Left ventricle myocardium inferior (tissue), 1 donor: ENCODE measurements around the gene ITCH. TPM values are rescaled to one million over a fixed set of nuclear protein-coding genes. Genes with fewer than 3 reads are reported as not detected.
"Not testable (repeated sequence)": the region's sequence is repeated elsewhere in the genome, so short reads cannot be mapped to it uniquely, and the experiment has no call there.

Experiments used
- DNase-seq: peaks from one replicate; pipeline ENCODE4 v3.0.0-alpha.2; 2020
- H3K27ac ChIP-seq: fragments of 200-600 bp; replicated peaks from 2 replicates; pipeline ENCODE4 v1.8.0; 2021
- H3K27me3 ChIP-seq: fragments of 200-600 bp; 2 replicates; pipeline ENCODE4 v1.8.0; 2021; ENCODE audit warnings: low read depth
- H3K36me3 ChIP-seq: fragments of 200-600 bp; 2 replicates; pipeline ENCODE4 v1.8.0; 2021
- H3K4me1 ChIP-seq: fragments of 200-600 bp; 2 replicates; pipeline ENCODE4 v1.8.0; 2021
- H3K4me3 ChIP-seq: fragments of 200-600 bp; 2 replicates; pipeline ENCODE4 v1.8.0; 2021; ENCODE audit warnings: mild to moderate bottlenecking, moderate library complexity
- H3K9me3 ChIP-seq: fragments of 200-600 bp; replicated peaks from 2 replicates; pipeline ENCODE4 v1.8.0; 2021
- intact Hi-C: fragments of 100-400 bp; cut with micrococcal nuclease; formaldehyde crosslinking; loops from one replicate; pipeline ENCODE4 v1.11.0; 2022
- total RNA-seq: library from RNA; stranded (reverse); fragmentation: NEBNext Ultra II Directional; extraction: Animal tissue kit (Norgen Biotek cat#: 25700); gene quantifications from one replicate; pipeline ENCODE4 v1.2.1, GENCODE V29; 2021
- TF ChIP-seq, protein P1 (sequence below): fragments of 200-600 bp; IDR thresholded peaks from 2 replicates; pipeline ENCODE4 v1.8.0; 2021; ENCODE audit warnings: antibody characterized with exemption, mild to moderate bottlenecking, borderline replicate concordance
- donor health status: DM: no; HTN: yes; CAD: no; lungs with severe emphysema.

The ITCH gene
- total RNA-seq, 1 donor from 2014 or later = 40.1 TPM

DNA sequence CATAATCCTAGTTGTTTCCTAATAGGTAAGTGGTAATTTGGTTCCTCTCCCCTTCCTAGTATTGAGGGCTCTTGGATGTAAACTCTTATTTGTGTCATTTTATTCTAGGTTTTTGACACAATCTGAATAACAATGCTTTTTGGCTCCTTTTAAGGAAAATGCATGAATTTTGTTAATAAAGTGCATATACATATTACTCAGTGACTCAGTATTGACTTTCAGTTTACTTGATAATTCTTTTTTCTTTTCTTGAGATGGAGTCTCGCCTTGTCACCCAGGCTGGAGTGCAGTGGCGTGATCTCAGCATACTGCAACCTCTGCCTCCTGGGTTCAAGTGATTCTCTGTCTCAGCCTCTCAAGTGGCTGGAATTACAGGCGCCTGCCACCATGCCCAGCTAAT lies 19.1 kb downstream of the ITCH start:
- intact Hi-C loops = no loop called here
- H3K9me3 ChIP-seq = no peaks in the 10 kb centered on the region

DNA sequence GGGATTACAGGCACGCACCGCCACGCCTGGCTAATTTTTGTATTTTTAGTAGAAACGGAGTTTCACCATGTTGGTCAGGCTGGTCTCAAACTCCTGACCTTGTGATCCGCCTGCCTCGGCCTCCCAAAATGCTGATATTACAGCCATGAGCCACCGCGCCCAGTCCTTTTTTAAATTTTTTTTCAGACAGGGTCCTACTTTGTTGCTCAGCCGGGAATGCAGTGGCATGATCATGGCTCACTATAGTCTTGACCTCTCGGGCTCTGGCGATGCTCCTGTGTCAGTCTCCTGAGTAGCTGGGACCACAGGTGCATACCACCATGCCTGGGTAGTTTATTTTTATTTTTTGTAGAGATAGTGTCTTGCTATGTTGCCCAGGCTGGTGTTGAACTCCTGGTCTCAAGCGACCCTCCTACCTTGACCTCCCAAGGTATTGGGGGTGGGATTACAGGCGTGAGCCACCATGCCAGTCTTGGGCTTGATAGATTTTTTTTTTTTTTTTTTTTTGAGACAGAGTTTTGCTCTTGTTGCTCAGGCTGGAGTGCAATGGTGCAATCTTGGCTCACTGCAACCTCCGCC lies 19.9 kb downstream of the ITCH start:
- DNase-seq, H3K27me3 ChIP-seq, H3K27ac ChIP-seq, intact Hi-C loops, H3K36me3 ChIP-seq, H3K4me3 ChIP-seq, H3K9me3 ChIP-seq: not testable (repeated sequence)
- peaks cover 55% of the 10 kb centered on the region for H3K4me1 ChIP-seq

More for the DNA sequence above, 19.1 kb downstream of the ITCH start:
- Histone ChIP-seq H3K4me3 (no peak overlapping the region), H3K4me1 (peaks cover 55% of the 10 kb centered on the region), H3K36me3 (peaks cover 9% of the 10 kb centered on the region), H3K27ac (no peak overlapping the region), H3K27me3 (no peaks in the 10 kb centered on the region)
- TF ChIP-seq, protein P1, sequence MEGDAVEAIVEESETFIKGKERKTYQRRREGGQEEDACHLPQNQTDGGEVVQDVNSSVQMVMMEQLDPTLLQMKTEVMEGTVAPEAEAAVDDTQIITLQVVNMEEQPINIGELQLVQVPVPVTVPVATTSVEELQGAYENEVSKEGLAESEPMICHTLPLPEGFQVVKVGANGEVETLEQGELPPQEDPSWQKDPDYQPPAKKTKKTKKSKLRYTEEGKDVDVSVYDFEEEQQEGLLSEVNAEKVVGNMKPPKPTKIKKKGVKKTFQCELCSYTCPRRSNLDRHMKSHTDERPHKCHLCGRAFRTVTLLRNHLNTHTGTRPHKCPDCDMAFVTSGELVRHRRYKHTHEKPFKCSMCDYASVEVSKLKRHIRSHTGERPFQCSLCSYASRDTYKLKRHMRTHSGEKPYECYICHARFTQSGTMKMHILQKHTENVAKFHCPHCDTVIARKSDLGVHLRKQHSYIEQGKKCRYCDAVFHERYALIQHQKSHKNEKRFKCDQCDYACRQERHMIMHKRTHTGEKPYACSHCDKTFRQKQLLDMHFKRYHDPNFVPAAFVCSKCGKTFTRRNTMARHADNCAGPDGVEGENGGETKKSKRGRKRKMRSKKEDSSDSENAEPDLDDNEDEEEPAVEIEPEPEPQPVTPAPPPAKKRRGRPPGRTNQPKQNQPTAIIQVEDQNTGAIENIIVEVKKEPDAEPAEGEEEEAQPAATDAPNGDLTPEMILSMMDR = no peak
- DNase-seq = no peak

DNA sequence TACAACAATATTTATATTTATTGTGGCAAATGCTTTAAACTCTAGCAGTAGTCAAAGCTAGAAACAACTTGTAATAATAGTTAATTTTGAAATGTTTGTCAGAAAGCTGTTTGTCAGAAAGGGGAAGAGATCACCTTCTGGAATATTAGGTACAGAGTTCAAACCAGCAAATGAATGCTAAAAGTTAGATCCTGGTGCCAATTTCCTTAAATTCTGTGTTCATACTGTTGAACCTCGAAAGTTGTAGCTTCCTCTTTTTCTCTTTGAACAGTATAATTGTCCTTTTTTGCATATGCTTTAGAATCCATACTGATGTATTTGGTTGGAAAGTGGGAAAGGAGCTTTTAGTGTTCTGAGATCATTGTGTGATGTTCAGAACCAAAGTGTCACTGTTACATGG lies 22.4 kb downstream of the ITCH start:
- no peak overlapping the region for H3K27ac ChIP-seq
- H3K9me3 ChIP-seq = no peaks in the 10 kb centered on the region
- TF ChIP-seq, protein P1 = no peak
- H3K4me1 ChIP-seq = peaks cover 56% of the 10 kb centered on the region
- no peak overlapping the region for H3K4me3 ChIP-seq
- H3K27me3 ChIP-seq = no peaks in the 10 kb centered on the region
- intact Hi-C loops = no loop called here
- peaks cover 9% of the 10 kb centered on the region for H3K36me3 ChIP-seq
- DNase-seq = no peak

DNA sequence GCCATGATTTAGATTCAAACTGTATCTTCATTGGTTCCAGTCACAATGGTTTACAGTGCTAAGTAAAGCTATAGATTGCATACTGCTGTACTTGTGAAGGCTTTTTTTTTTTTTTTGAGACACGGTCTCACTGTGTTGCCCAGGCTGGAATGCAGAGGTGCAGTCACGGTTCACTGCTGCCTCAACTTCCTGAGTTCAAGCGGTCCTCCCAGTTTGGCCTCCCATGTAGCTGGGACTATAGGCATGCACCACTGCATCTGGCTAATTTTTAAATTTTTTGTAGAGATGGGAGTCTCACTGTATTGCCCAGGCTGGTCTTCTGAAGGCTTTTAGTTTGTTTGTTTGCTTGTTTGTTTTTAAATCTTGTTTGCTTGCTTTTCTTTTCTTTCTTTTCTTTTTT lies 24.9 kb downstream of the ITCH start:
- intact Hi-C loops = no loop called here
- TF ChIP-seq, protein P1 = no peak
- Histone ChIP-seq H3K4me3 (no peak overlapping the region), H3K27ac (no peak overlapping the region), H3K36me3 (peaks cover 5% of the 10 kb centered on the region), H3K4me1 (peaks cover 68% of the 10 kb centered on the region), H3K27me3 (no peaks in the 10 kb centered on the region), H3K9me3 (no peaks in the 10 kb centered on the region)
- DNase-seq = no peak

DNA sequence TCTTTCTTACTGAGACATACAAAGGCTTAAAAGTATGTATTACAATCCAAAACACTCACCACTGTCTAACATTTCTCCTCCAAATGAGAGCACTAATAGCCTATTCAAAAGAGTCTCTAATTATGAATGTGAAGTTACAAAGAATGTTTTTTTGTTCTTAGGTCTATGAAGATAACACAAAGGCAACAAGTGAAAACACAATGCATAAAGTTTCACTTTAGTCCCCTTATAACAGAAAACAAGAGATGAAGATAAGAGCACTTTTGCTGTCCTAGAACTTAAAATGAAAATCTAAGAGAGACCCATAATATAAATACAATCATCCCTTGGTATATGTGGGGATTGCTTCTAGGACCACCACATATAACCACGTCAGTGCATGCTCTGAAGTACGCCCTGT lies 25.6 kb downstream of the ITCH start:
- TF ChIP-seq, protein P1 = no peak
- Histone ChIP-seq H3K36me3 (peaks cover 8% of the 10 kb centered on the region), H3K9me3 (no peaks in the 10 kb centered on the region), H3K27ac (no peak overlapping the region), H3K27me3 (no peaks in the 10 kb centered on the region), H3K4me1 (peaks cover 63% of the 10 kb centered on the region), H3K4me3 (no peak overlapping the region)
- no peak for DNase-seq
- intact Hi-C loops = no loop called here

DNA sequence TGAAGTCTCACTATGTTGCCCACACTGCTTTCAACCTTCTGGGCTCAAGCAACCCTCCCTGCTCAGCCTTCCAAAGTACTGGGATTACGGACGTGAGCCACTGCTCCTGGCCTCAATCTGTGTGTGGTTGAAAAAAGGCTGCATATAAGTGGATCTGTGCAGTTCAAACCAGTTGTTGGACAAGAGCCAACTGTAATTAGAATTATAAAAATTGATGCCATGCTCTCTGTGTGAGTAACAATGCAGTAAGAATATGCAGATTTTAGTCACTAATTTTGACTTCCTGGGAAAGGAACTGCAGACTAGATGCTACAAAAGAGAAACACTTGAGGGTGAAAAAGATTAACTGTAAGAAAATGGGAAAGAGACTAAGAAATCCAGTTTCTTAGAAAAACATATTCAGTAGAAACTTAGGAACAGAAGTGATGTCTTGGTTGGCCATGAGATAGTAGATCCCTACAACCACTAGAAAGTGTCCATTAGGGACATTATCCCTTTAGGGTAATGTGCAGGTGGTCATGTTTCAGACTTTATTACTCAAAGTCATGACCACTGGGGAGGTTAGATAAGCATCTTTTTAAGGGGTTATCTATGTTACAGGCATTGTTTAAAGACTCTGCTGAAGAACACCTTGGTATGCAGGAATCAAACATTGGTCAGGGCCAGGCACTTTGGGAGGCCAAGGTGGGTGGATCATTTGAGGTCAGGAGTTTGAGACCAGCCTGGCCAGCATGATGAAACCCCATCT lies 26.3 kb downstream of the ITCH start:
- H3K27ac ChIP-seq = no peak overlapping the region
- peaks cover 60% of the 10 kb centered on the region for H3K4me1 ChIP-seq
- TF ChIP-seq, protein P1 = no peak
- H3K36me3 ChIP-seq = peaks cover 15% of the 10 kb centered on the region
- DNase-seq = no peak
- intact Hi-C loops = no loop called here
- no peak overlapping the region for H3K4me3 ChIP-seq
- no peaks in the 10 kb centered on the region for H3K27me3 ChIP-seq
- no peaks in the 10 kb centered on the region for H3K9me3 ChIP-seq
